Left renal pelvis (tissue), 4 donors: ENCODE data around the gene FHL3. TPM values are rescaled to one million over a fixed set of nuclear protein-coding genes. Genes with fewer than 3 reads are reported as not detected.
"Not testable (repeated sequence)": the region's sequence is repeated elsewhere in the genome, so short reads cannot be mapped to it uniquely, and the experiment has no call there.

ENCODE experiments used
- DNase-seq, 4 donors: peaks; one replicate each; pipeline ENCODE4 v3.0.0-alpha.2; 2013; ENCODE audit warnings: low read depth in 4 of 4, low spot score in 3 of 4
- polyA plus RNA-seq, 4 donors: library from polyadenylated mRNA; unstranded; fragments of 120-200 nt; gene quantifications; one replicate each; pipeline ENCODE4 v1.2.1, GENCODE V29; 2013; ENCODE audit not compliant: insufficient read length in 4 of 4

Gene FHL3
- polyA plus RNA-seq, 4 donors, result 18.0 to 39.2 (median 23.4) TPM

- no peak for DNase-seq
Observed at GRCh38 chr1:37995751-37996345, 9.5 kb downstream of the FHL3 start.

GRCh38 chr1:37994886-37995566, 10.3 kb downstream of the FHL3 start:
- DNase-seq, result no peak

- no peak for DNase-seq
Observed at GRCh38 chr1:37989361-37989930, 15.9 kb downstream of the FHL3 start.

- no peak for DNase-seq
Observed at GRCh38 chr1:37987679-37988078, 17.6 kb downstream of the FHL3 start.

GRCh38 chr1:37983546-37983945, 21.8 kb downstream of the FHL3 start:
- DNase-seq, result no peak

- DNase-seq, result no peak
Observed at GRCh38 chr1:37978541-37978940, 26.8 kb downstream of the FHL3 start.

- DNase-seq, result not testable (repeated sequence)
Observed at GRCh38 chr1:37975083-37975482, 30.2 kb downstream of the FHL3 start.

GRCh38 chr1:37974567-37974966, 30.7 kb downstream of the FHL3 start:
- no peak for DNase-seq

- not testable (repeated sequence) for DNase-seq
Observed at GRCh38 chr1:37973684-37974083, 31.6 kb downstream of the FHL3 start.

GRCh38 chr1:37965301-37965700, 40.0 kb downstream of the FHL3 start:
- DNase-seq, result no peak

- not testable (repeated sequence) for DNase-seq
Observed at GRCh38 chr1:37964106-37964505, 41.2 kb downstream of the FHL3 start.

- DNase-seq, result no peak
Observed at GRCh38 chr1:37958690-37959089, 46.6 kb downstream of the FHL3 start.

GRCh38 chr1:37955685-37956084, 49.6 kb downstream of the FHL3 start:
- DNase-seq, result no peak

GRCh38 chr1:37954316-37954971, 50.9 kb downstream of the FHL3 start:
- no peak for DNase-seq

GRCh38 chr1:37952738-37953137, 52.6 kb downstream of the FHL3 start:
- no peak for DNase-seq

GRCh38 chr1:37951783-37952624, 53.3 kb downstream of the FHL3 start:
- no peak for DNase-seq

GRCh38 chr1:37951041-37951782, 54.1 kb downstream of the FHL3 start:
- no peak for DNase-seq

- DNase-seq, result no peak
Observed at GRCh38 chr1:37949524-37950152, 55.7 kb downstream of the FHL3 start.

GRCh38 chr1:37948841-37949240, 56.5 kb downstream of the FHL3 start:
- DNase-seq, result no peak

GRCh38 chr1:37948166-37948565, 57.1 kb downstream of the FHL3 start:
- DNase-seq, result no peak
